Astrocyte of the cerebellum (primary cell): ENCODE data around the gene TMEM273.

Experiments
- DNase-seq: peaks from one replicate; pipeline ENCODE4 v3.0.0-alpha.2; 2011; ENCODE audit warnings: low read depth
- H3K4me3 ChIP-seq: 2 replicates; pipeline ENCODE4 v1.5.1; 2011; ENCODE audit warnings: mild to moderate bottlenecking, low read depth, low read length, moderate library complexity
- in situ Hi-C: cut with HindIII; loops from 2 replicates; pipeline ENCODE4 v1.10.0; 2017; ENCODE audit warnings: low sequenced_read_pairs
- TF ChIP-seq, protein P1 (sequence below): IDR thresholded peaks from 2 replicates; pipeline ENCODE4 v1.5.1; 2012; ENCODE audit warnings: low read length, low read depth, moderate library complexity, mild to moderate bottlenecking; ENCODE audit errors: missing control alignments

The TMEM273 gene

DNA sequence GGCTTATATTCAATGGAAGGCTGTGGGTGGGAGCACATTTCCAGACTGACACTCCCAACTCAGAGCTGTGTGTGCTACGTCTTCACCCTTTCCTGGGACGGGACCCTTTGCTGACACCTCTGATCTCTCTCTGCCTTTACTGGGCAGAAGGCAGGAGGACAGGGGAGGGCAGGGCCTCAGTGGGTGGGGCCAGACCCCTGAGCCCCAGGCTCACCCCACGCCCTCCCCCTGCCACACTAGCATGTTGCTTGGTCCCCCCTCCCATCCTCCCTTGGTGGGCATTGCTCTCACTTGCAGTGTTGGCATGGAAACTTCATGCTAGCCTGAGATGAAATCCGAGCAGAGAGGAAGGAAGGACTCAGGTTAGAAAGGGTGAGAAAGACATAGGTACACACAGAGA lies 18.4 kb downstream of the TMEM273 start:
- in situ Hi-C loops = no loop called here
- TF ChIP-seq, protein P1, sequence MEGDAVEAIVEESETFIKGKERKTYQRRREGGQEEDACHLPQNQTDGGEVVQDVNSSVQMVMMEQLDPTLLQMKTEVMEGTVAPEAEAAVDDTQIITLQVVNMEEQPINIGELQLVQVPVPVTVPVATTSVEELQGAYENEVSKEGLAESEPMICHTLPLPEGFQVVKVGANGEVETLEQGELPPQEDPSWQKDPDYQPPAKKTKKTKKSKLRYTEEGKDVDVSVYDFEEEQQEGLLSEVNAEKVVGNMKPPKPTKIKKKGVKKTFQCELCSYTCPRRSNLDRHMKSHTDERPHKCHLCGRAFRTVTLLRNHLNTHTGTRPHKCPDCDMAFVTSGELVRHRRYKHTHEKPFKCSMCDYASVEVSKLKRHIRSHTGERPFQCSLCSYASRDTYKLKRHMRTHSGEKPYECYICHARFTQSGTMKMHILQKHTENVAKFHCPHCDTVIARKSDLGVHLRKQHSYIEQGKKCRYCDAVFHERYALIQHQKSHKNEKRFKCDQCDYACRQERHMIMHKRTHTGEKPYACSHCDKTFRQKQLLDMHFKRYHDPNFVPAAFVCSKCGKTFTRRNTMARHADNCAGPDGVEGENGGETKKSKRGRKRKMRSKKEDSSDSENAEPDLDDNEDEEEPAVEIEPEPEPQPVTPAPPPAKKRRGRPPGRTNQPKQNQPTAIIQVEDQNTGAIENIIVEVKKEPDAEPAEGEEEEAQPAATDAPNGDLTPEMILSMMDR = no peak
- no peak for DNase-seq

DNA sequence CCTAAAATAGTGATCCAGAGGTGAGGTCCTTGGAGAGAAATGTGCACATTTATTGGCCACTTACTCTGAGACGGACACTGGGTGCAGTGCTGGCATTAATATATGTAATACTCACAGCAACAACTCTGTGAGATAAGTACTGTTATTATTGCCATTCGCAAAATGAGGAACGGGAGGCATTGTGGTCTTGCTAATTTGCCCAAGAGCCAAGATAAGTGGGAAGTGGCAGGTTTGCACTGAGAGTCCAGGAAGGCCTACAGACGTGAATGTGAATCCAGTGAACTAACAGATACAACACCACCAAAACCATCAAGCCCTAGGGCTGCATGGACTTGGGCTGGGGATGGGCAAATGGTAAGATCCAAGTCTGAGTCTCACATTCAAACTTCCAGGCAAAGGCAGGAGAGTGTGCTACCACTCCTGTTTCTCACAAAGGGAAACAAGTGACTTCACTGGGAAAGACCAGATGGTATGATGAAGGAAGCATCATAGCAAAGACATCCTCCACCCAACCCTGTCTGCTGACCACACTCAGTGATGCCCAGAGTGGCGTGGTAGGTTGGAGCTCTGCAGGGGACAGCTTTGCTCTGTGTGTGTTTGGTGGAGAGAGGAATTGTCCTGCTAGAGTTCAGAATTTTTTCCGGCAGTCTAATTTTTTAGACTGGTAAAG lies 19.2 kb downstream of the TMEM273 start:
- no peak for DNase-seq
- TF ChIP-seq, protein P1 = no peak
- in situ Hi-C loops = no loop called here
- no peak overlapping the region for H3K4me3 ChIP-seq

More for the DNA sequence above, 18.4 kb downstream of the TMEM273 start:
- no peak overlapping the region for H3K4me3 ChIP-seq

DNA sequence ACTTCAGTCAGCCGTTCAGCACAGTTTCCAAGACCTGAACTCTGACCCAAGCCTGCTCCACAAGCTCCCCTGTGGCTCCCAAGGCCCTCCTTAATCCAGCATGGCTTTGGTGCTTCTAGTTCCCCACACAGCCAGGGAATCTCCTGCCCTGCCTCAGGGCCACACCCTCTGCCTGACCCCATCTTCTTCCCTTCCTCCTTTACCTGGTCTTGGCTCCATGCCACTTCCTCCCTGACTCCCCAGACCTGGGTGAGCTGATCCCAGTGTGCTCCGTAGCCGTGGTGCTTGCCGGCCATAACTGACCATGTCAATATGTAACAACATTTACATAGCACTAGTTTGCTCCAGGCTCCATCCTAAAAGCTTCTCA lies 20.0 kb downstream of the TMEM273 start:
- H3K4me3 ChIP-seq = no peak overlapping the region
- TF ChIP-seq, protein P1 = no peak
- DNase-seq = no peak
- in situ Hi-C loops = no loop called here

DNA sequence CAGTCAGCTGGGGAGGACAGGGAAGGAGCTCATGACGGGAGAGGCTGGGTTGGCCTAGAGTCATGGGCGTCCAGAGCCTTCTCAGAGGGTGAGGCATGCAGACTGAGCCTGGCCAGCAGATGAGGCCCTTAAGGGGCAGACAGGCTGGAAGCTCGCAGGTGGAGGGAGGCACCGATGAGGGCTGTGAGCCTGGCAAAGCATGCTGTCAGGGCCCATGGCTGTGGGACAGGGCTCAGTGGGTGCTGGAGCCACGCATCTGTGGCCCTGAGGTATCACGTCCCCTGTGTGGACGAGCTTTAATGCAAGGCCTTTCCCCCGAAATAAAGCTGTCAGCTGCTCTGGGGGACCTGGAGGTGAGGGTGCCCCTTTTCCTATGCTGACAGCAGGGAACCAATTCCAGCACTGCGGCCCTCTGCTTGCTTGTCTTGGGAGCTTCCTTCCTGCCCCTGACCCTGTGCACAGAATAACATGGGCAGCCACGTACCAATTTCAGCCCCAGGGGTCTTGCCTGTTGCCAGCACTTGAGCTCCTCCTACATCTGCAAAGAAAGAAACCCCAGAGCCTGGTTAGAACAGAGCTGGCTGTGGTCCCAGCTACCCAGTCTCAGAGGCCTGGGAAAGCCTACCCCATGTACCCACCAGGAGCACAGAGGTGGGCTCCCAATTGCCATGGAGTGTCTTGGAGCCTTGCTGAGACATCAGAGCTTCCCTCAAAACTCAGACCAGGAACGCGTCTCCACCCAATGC lies 20.6 kb downstream of the TMEM273 start:
- TF ChIP-seq, protein P1 = no peak
- in situ Hi-C loops = no loop called here
- no peak for DNase-seq
- H3K4me3 ChIP-seq = no peak overlapping the region

DNA sequence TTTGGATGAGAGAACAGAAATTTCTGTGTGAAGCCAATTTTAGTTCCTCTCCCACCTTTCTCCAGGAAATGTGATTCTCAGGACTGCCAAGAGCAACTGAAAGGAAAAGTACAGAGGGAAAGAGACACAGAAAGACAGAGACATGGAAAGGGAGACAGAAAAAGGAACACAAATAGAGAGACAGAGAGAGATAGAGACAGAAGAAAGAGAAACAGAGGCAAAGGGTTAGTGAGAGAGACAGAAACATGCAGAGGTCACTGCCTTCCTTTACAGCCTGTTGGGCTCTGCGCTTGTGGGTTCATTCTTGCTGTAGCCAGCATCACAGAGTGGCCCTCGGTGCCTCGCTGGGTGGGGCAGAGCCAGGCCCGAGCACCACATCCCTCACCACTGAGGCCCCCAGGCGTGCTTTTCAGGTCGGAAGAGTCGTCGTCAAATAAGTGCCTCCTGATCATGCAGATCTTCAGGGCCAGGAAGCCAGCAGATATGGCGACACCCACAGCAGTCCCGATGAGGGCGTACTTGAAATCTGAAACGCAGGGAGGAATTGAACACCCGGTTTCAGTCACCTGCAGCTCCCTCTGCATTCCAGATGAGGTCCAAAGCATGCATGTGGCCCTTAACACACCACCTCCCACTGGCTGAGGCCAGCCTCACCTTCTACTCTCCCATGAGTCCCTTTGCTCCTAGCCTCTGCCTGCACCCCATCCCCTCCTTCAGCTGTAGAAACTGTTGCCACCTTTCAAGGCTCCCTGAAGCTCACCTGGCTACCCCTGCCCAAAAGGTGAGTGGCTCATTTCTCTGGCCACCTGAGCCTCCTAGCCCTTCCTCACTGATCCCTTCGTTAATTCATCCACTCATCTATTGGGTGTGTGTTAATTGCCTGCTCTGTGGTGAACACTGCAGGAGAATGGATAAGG lies 21.4 kb downstream of the TMEM273 start:
- H3K4me3 ChIP-seq = no peak overlapping the region
- in situ Hi-C loops = no loop called here
- TF ChIP-seq, protein P1 = no peak
- no peak for DNase-seq

DNA sequence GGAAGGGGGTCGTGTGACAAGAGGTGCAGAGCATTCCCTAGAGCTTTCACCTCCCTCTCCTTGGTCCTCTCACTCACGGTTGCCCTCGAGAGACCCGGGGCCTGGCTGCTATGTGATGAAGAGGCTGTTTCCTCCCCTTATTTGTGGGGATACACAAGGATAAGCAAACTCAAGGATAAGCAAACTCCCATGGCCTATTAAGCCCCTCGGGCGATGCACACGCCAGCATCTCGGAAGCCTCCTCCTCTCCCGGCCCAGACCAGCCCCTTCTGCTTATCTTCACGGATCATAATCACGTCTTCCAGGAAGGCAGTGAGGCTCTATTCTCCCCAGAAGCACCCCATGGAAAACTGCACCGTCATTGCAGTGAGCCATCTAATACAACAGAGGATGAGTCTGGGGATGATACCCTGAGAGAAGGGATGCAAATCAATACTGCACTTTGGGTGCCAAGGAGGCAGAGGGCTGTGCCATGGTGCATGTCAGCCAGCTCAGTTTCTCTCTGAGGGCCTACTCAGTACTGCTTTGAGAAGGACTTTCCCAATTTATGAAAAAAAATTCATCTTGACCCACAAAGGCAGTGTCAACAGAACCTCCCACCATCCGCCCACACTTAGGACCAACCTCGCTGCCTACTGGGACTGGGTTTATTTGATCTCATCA lies 22.2 kb downstream of the TMEM273 start:
- in situ Hi-C loops = no loop called here
- H3K4me3 ChIP-seq = no peak overlapping the region
- TF ChIP-seq, protein P1 = no peak
- no peak for DNase-seq
